Amniotic epithelial cell (primary cell): ENCODE measurements around the gene MLH3.
"Not testable (repeated sequence)": the region's sequence is repeated elsewhere in the genome, so short reads cannot be mapped to it uniquely, and the experiment has no call there.

Source experiments
- DNase-seq: peaks from one replicate; pipeline ENCODE4 v3.0.0-alpha.2; 2010; ENCODE audit warnings: low read depth

The MLH3 gene

DNA sequence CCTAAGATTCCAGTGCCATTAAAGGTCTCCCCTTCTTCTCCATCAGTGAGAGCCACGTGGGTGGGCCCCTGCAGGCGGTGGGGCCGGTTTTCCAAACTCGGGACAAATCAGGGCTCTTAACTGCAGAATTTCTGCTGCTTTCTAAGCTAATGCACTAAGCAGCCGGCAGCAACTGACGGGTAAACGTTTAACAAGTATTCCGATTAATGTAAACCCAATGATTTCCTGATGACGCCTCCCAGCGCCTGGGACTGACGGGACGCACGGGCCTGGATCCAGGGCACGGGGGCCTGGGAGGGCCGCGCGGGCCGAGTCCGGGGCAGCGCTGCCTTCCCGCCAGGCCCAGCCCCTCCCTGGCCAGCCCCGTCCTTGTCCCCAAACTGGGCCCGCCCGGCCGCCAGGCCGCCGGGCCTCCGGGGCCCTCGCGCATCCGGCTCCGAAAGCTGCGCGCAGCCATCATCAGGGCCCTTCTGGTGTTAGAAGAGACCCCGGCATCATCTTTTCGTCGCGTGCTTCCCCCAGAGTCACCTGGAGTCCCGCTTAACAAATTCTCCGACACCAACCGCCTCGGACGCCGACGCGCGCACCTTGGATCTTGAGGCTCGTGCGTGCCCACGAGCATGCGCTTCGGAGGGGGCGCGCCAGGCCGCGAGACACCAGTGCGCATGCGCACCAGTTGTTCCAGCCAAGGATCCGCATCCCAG lies at the start of gene MLH3:
Gene MLH3, minus strand, starts transcription at position 616 of the 704 bp plus-strand sequence. CDS start 1,812 bp downstream, outside the sequence.
- peak; percentile 66 for DNase-seq

- no peak for DNase-seq
These were observed 47.4 kb upstream of the MLH3 start for GRCh38 chr14:75098682-75099081.

GRCh38 chr14:75098212-75098611 lies 46.9 kb upstream of the MLH3 start:
- DNase-seq: no peak

DNA sequence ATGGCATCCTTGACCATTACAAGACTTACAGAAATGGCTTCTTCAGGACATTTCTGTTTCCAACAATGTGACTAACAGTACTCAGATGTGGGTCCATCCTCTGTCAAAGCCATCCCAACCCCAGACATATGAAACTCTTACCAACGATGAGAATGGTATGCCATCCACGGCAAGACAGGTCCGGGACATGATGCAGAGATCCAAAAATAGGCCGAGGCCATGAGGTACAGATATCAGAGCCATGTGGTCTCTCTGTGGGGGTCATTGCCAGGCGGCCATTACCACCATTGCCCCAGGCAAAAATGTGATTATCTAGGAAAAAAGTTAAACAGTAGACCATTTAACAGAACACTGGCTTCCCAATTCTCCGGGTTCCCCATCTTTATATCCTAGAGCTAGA lies 45.7 kb upstream of the MLH3 start:
- no peak for DNase-seq

- no peak for DNase-seq
These were observed 44.4 kb upstream of the MLH3 start for GRCh38 chr14:75095690-75096089.

DNA sequence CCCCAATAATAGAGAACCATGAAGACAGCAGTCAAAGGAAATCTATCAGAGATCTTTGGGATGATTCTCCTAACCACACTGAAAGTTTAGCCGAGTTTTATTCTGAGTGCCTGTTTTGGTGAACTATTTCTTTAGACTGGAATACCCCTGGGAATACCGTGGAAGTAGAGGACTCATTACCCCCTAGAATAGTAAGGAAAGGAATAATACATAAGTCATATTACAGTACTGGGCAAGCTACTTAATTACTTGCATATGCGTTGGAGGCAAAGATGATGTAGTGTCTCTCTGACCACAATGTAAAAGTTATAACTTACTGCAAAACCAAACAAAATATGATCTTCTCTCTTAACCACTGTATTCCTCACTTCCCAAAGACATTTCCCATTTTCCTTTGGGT lies 43.6 kb upstream of the MLH3 start:
- no peak for DNase-seq

DNA sequence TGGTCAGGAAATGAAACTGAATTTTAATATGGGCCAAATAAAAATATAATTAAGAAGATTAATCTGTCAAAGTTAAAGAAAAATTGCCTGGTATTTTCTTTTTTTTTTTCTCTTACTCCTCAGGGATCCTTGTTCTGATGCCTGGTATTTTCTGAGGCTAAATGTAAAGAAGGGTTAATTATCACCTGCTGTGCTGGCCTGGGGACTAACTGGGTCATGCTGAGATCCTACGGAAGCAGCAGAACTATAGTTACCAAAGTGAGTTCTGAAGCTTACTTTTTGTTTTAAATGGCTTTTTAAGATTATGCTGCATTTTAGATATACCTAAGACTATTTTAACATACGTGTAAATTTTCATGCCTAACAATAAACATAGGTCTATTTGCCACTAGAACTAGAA lies 41.4 kb upstream of the MLH3 start:
- DNase-seq: no peak

GRCh38 chr14:75091251-75091650 lies 40.0 kb upstream of the MLH3 start:
- DNase-seq: no peak

DNA sequence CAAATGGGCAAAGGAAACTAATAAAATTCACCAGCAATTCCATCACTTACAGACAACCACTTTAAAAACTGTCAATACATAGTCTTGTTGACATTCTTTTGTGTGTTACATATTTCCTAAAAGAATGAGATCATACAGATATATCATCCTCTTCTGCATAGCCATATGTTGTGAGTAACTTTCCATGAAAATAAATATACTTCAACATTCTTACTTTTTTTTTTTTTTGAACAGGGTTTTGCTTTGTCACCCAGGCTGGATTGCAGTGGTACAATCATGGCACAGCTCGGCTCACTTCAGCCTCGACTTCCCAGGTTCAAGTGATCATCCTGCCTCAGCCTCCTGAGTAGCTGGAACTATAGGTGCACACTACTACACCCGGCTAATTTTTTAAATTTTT lies 39.1 kb upstream of the MLH3 start:
- no peak for DNase-seq

GRCh38 chr14:75088566-75089373 lies 37.5 kb upstream of the MLH3 start:
- peak; percentile 54 for DNase-seq

DNA sequence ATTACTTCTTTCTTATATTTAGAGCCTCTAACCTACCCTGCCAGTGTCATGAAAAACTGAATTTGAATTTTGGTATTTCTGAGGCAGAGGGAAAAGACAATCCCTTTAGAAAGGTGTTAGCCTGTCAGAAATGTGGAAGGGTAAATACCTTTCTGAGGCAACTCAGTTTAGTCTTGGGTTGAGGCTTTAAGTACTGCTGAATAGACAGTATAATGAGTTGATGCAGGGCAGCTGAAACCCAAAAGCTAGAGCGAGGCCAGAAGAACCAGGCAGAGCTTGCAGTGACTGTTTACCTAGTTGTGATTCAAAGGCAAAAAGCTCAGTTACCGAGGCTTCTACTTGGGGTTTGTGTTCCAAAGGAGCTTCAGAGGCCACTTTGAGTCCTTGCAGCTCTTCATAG lies 36.9 kb upstream of the MLH3 start:
- no peak for DNase-seq

DNA sequence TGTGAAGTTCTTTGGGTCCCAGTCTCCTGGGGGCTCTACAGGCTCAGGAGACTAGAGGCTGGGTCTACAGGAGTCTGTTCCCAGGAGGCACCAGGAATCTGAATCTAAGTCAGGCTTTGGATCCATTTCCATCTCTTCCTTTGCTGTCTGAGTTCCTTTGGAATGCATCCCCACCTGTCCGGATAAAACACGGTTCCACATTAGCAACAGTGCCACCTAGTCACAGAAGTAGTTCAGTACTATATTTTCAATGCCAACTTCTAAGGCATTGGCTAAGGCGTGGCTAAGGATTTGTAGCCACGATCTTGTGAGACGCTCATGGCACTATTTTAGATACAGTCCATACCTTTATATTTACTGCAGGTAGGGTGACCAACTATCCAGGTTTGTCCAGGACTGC lies 33.2 kb upstream of the MLH3 start:
- no peak for DNase-seq

- no peak for DNase-seq
These were observed 32.0 kb upstream of the MLH3 start for GRCh38 chr14:75083271-75083670.

DNA sequence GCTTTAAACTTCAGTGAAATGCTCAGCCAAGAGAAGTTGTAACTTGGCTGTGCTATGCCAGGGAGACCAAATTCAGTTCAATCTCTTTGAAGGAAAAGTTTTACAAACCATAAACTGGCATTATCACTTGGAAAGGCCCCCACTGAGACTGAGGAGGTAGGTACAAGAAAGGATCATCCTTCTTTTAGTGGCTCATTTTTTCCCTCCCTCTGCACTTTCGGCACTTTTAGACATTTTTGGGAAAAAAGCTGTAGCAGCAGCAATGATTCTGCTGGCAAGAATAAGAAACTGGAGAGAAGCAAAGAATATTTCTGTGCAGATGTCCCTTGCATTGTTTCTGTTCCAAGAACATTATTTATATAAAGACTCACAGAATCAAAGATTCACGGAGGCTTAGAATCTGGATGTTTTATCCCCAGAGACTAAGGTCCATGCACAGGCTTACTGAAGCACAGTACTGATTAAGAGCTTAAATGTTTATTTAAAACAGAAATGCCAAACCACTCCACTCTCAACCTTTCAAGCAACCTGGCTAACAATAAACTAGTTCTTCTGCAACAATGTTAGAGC lies 30.5 kb upstream of the MLH3 start:
- no peak for DNase-seq

GRCh38 chr14:75079521-75079920 lies 28.3 kb upstream of the MLH3 start:
- DNase-seq: no peak

DNA sequence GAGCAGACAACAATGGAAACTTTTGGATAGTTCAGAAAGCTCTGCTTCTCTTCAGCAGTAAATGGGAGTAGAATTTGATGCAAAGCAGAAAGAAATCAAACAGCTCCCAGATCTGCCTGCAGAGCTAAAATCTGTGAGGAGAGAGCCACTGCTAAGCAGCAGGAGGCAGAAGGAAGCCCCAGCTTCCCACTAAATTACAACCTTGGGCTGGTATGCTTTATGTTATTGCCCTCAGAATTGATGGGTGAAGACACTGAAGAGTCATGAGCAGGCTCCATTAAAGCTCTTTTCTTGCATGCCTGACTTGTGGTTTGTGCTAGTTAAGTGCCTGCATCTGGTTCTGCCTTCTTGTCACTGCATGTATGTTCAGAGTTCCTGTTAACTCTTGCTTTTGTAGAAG lies 26.5 kb upstream of the MLH3 start:
- DNase-seq: no peak

- peak; percentile 49 for DNase-seq
These were observed 19.1 kb upstream of the MLH3 start for GRCh38 chr14:75070383-75070782.

- DNase-seq: no peak
These were observed 18.5 kb upstream of the MLH3 start for GRCh38 chr14:75069811-75070145.

GRCh38 chr14:75069121-75069810 lies 18.0 kb upstream of the MLH3 start, which contains the start of gene ZC2HC1C:
Gene ZC2HC1C, plus strand, starts transcription at chr14:75069641. Its CDS starts 933 bp downstream, at chr14:75070574.
- peak; percentile 83 for DNase-seq

DNA sequence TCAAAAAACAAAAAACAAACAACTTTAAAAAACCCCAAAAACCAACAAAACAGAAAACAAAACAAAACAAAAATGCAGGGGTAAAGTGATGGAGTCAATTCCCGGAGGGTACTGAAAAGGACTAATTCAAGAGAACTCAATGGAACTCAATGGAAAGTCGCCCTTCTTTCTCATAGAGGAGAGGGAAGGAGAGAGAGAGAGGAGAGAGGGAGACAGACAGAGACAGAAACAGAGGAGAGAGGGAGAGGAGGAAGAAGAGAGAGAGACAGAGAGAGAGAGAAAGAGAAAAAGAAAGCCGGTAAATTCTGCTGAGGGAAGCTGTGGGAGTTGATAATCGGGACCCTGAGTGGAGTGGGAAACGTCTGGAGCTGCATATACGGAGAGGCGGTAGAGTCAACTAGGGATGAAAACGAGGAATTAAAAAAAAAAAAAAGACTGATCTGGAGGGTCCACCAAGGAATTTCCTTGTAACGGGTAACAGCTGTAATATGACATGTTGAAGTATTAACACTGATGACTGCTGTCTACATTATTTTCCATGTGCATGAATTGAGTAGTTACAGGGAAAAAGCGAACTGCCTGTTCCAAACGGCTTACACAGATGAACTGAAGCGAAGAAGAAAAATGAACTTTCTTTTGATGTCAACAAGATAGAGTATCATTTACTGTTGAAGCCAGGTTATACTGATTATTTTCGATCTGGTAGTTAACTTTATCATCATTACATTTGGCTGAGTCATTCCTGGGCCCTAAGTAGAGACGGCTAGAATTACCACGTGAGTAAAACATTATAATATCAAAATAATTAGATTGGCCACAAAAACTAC lies 17.2 kb upstream of the MLH3 start:
- DNase-seq: peak; percentile 3

DNA sequence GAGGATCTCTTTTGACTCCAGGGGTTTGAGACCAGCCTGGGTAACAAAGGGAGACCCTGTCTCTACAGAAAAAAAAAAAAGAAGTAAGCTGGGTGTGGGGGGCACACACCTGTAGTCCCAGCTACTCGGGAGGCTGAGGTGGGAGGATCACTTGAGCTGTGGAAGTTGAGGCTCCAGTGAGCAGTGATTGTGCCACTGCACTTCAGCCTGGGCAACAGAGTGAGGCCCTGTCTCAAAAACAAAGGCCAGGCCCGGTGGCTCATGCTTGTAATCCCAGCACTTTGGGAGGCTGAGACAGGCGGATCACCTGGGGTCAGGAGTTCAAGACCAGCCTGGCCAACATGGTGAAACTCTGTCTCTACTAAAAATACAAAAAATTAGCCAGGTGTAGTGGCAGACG lies 16.5 kb upstream of the MLH3 start:
- DNase-seq: not testable (repeated sequence)

- no peak for DNase-seq
These were observed 15.9 kb upstream of the MLH3 start for GRCh38 chr14:75067212-75067611.
